H1 (cell line): ENCODE results near the gene ZNF775. TPM values are rescaled to one million over a fixed set of nuclear protein-coding genes. Genes with fewer than 3 reads are reported as not detected.

Experiments used
- CTCF ChIA-PET: fragments of 300-600 bp; sonication (Branson Sonifier 250); formaldehyde crosslinking; loops from one replicate; lab custom pipeline; 2021; ENCODE audit not compliant: partially characterized antibody; lab: Charles Lee
- POLR2A ChIA-PET: fragments of 300-600 bp; sonication (Branson Sonifier 250); formaldehyde crosslinking; loops from one replicate; lab custom pipeline; 2021; ENCODE audit warnings: inconsistent platforms; ENCODE audit not compliant: partially characterized antibody; lab: Charles Lee
- DNase-seq, 2 experiments: peaks; one replicate each; pipeline versions ENCODE4 v3.0.0 to v3.0.0-alpha.2; 2010 to 2022; ENCODE audit warnings: low spot score in 2 of 2, low read depth in 1 of 2, mixed read lengths in 1 of 2
- FAIRE-seq: peaks from 2 replicates; lab custom pipeline; 2011; peaks lifted over from hg19 to GRCh38; lab: Jason Lieb, UNC
- H2AFZ ChIP-seq: 2 replicates; pipeline ENCODE4 v1.8.1; 2012; ENCODE audit warnings: low read length, inconsistent platforms
- H2AK5ac ChIP-seq: 2 replicates; pipeline ENCODE4 v1.6.1; 2013; ENCODE audit warnings: low read depth, low read length
- H2BK120ac ChIP-seq: replicated peaks from 2 replicates; pipeline ENCODE3; 2013; ENCODE audit warnings: low read depth, low read length, inconsistent platforms
- H2BK12ac ChIP-seq: 2 replicates; pipeline ENCODE4 v1.6.1; 2013; ENCODE audit warnings: low read depth, low read length
- H2BK15ac ChIP-seq: 2 replicates; pipeline ENCODE4 v1.6.1; 2013; ENCODE audit warnings: low read length
- H2BK20ac ChIP-seq: 2 replicates; pipeline ENCODE4 v1.6.1; 2013; ENCODE audit warnings: low read length
- H2BK5ac ChIP-seq: 2 replicates; pipeline ENCODE4 v1.6.1; 2013; ENCODE audit warnings: low read depth, low read length
- H3K14ac ChIP-seq: 2 replicates; pipeline ENCODE4 v1.6.1; 2013; ENCODE audit warnings: inconsistent platforms; ENCODE audit not compliant: insufficient read length
- H3K18ac ChIP-seq: 2 replicates; pipeline ENCODE4 v1.6.1; 2013; ENCODE audit warnings: low read length; ENCODE audit errors: extremely low read depth
- H3K23ac ChIP-seq: 2 replicates; pipeline ENCODE4 v1.6.1; 2013; ENCODE audit warnings: inconsistent platforms; ENCODE audit not compliant: insufficient read length
- H3K23me2 ChIP-seq: 2 replicates; pipeline ENCODE4 v1.6.1; 2013; ENCODE audit warnings: low read depth, low read length
- H3K27ac ChIP-seq: 2 replicates; pipeline ENCODE4 v1.6.1; 2011; ENCODE audit warnings: low read depth, low read length, inconsistent platforms
- H3K27me3 ChIP-seq, 4 experiments: replicated peaks in 1 of 4; 1 replicate in 1 of 4; 2 replicates in 3 of 4; pipeline versions ENCODE4 v1.6.1 to v1.8.1; 2011 to 2013; ENCODE audit warnings: low read length in 3 of 4, mild to moderate bottlenecking in 3 of 4, inconsistent platforms in 2 of 4, mixed read lengths in 2 of 4, moderate library complexity in 1 of 4; ENCODE audit not compliant: control insufficient read depth in 3 of 4, insufficient read depth in 3 of 4; ENCODE audit errors: extremely low read depth in 1 of 4
- H3K36me3 ChIP-seq, 4 experiments: 2 replicates each; pipeline versions ENCODE4 v1.6.1 to v1.8.1; 2011 to 2013; ENCODE audit warnings: mild to moderate bottlenecking in 4 of 4, low read length in 3 of 4, moderate library complexity in 2 of 4, control low read depth in 1 of 4, inconsistent platforms in 1 of 4; ENCODE audit not compliant: insufficient read depth in 4 of 4, control insufficient read depth in 2 of 4
- H3K4ac ChIP-seq: replicated peaks from 2 replicates; pipeline ENCODE3; 2013; ENCODE audit warnings: low read length, low read depth, mixed read lengths, inconsistent platforms; ENCODE audit not compliant: insufficient read length
- H3K4me1 ChIP-seq, 4 experiments: replicated peaks in 1 of 4; 1 replicate in 1 of 4; 2 replicates in 3 of 4; pipeline versions ENCODE4 v1.6.1 to v1.8.1; 2011 to 2013; ENCODE audit warnings: low read length in 3 of 4, inconsistent platforms in 2 of 4, mixed read lengths in 1 of 4; ENCODE audit not compliant: insufficient read depth in 4 of 4, control insufficient read depth in 3 of 4
- H3K4me2 ChIP-seq, 2 experiments: 2 replicates each; pipeline versions ENCODE4 v1.6.1 to v1.8.1; 2011 to 2013; ENCODE audit warnings: low read depth in 2 of 2, low read length in 2 of 2, control low read depth in 1 of 2, inconsistent platforms in 1 of 2, mild to moderate bottlenecking in 1 of 2; ENCODE audit not compliant: insufficient read depth in 1 of 2
- H3K4me3 ChIP-seq, 4 experiments: fragments of 200-600, 300-600 bp in 1 of 4; sonication (generic), shearing (Covaris generic), sonication (Bioruptor Twin) in 1 of 4; 2 replicates each; pipeline versions ENCODE4 v1.5.1 to v1.8.1; 2011 to 2016; ENCODE audit warnings: low read length in 4 of 4, low read depth in 3 of 4, control low read depth in 2 of 4, inconsistent platforms in 2 of 4, mild to moderate bottlenecking in 2 of 4, mixed read lengths in 1 of 4, moderate library complexity in 1 of 4; ENCODE audit not compliant: insufficient read depth in 2 of 4; ENCODE audit errors: extremely low read depth in 1 of 4
- H3K56ac ChIP-seq: replicated peaks from 2 replicates; pipeline ENCODE3; 2013; ENCODE audit warnings: low read depth, mild to moderate bottlenecking, mixed read lengths, low read length, inconsistent platforms; ENCODE audit not compliant: insufficient read length
- H3K79me1 ChIP-seq: 2 replicates; pipeline ENCODE4 v1.6.1; 2013; ENCODE audit warnings: low read depth, low read length, control low read depth
- H3K79me2 ChIP-seq, 2 experiments: 2 replicates each; pipeline versions ENCODE4 v1.6.1 to v1.8.1; 2012 to 2013; ENCODE audit warnings: low read length in 2 of 2, mild to moderate bottlenecking in 2 of 2, inconsistent platforms in 1 of 2; ENCODE audit not compliant: insufficient read depth in 2 of 2, control insufficient read depth in 1 of 2
- H3K9ac ChIP-seq, 4 experiments: replicated peaks in 1 of 4; 1 replicate in 1 of 4; 2 replicates in 3 of 4; pipeline versions ENCODE4 v1.6.1 to v1.8.1; 2011 to 2013; ENCODE audit warnings: low read depth in 3 of 4, low read length in 3 of 4, control low read depth in 2 of 4, mild to moderate bottlenecking in 2 of 4, moderate library complexity in 2 of 4, inconsistent platforms in 1 of 4; ENCODE audit errors: extremely low read depth in 1 of 4
- H3K9me3 ChIP-seq, 2 experiments: 2 replicates each; pipeline versions ENCODE4 v1.6.1 to v1.8.1; 2012 to 2013; ENCODE audit warnings: mild to moderate bottlenecking in 2 of 2, moderate library complexity in 2 of 2, control low read depth in 1 of 2, inconsistent platforms in 1 of 2, low read depth in 1 of 2, low read length in 1 of 2, mixed read lengths in 1 of 2; ENCODE audit not compliant: insufficient read depth in 2 of 2
- H4K20me1 ChIP-seq, 2 experiments: replicated peaks in 1 of 2; 2 replicates each; pipeline versions ENCODE3 to v1.8.1; 2011 to 2013; ENCODE audit warnings: inconsistent platforms in 2 of 2, low read length in 2 of 2, mild to moderate bottlenecking in 1 of 2; ENCODE audit not compliant: insufficient read depth in 2 of 2, control insufficient read depth in 1 of 2
- H4K5ac ChIP-seq: 2 replicates; pipeline ENCODE4 v1.6.1; 2013; ENCODE audit warnings: low read length, low read depth, mixed read lengths, inconsistent platforms; ENCODE audit not compliant: insufficient read length
- H4K8ac ChIP-seq: 2 replicates; pipeline ENCODE4 v1.8.0; 2013; ENCODE audit warnings: mild to moderate bottlenecking, moderate library complexity, low read length, inconsistent platforms; ENCODE audit not compliant: insufficient read depth; ENCODE audit errors: extremely low read depth
- H4K91ac ChIP-seq: replicated peaks from 2 replicates; pipeline ENCODE3; 2013; ENCODE audit warnings: low read length, mixed read lengths, inconsistent platforms; ENCODE audit not compliant: insufficient read length
- ASH2L ChIP-seq: fragments of 200-600, 300-600 bp; sonication (generic); IDR thresholded peaks from one replicate; pipeline ENCODE4 v1.7.1; 2017; ENCODE audit warnings: low read length
- ATF2 ChIP-seq: IDR thresholded peaks from 2 replicates; pipeline ENCODE4 v1.6.1; 2012; ENCODE audit warnings: low read length, inconsistent platforms
- ATF3 ChIP-seq: IDR thresholded peaks from 2 replicates; pipeline ENCODE4 v1.6.1; 2011; ENCODE audit warnings: low read depth, mild to moderate bottlenecking, low read length; ENCODE audit not compliant: insufficient read depth
- CHD1 ChIP-seq: IDR thresholded peaks from 2 replicates; pipeline ENCODE4 v1.6.1; 2012; ENCODE audit warnings: low read depth, low read length, improper control_type of control experiment
- CREB1 ChIP-seq: IDR thresholded peaks from 2 replicates; pipeline ENCODE4 v1.6.1; 2012; ENCODE audit warnings: inconsistent platforms
- NRF1 ChIP-seq: IDR thresholded peaks from 2 replicates; pipeline ENCODE4 v1.6.1; 2011; ENCODE audit warnings: mild to moderate bottlenecking, low read depth, low read length, improper control_type of control experiment
- POU5F1 ChIP-seq: IDR thresholded peaks from 2 replicates; pipeline ENCODE4 v1.6.1; 2011; ENCODE audit warnings: low read depth, mild to moderate bottlenecking, low read length, moderate library complexity
- SAP30 ChIP-seq: fragments of 300-600 bp; sonication (generic); IDR thresholded peaks from 2 replicates; pipeline ENCODE4 v1.7.1; 2012; ENCODE audit warnings: low read length, moderate library complexity, mild to moderate bottlenecking, inconsistent platforms; ENCODE audit not compliant: insufficient read depth, insufficient replicate concordance
- TBP ChIP-seq: IDR thresholded peaks from 2 replicates; pipeline ENCODE4 v1.6.1; 2011; ENCODE audit warnings: low read depth, low read length, improper control_type of control experiment
- TEAD4 ChIP-seq: IDR thresholded peaks from 2 replicates; pipeline ENCODE4 v1.6.1; 2012; ENCODE audit warnings: low read depth, low read length, inconsistent platforms, mixed read lengths
- USF2 ChIP-seq: IDR thresholded peaks from 2 replicates; pipeline ENCODE4 v1.6.1; 2011; ENCODE audit warnings: low read length, improper control_type of control experiment
- polyA plus RNA-seq, 7 experiments: library from polyadenylated mRNA; depleted of rRNA in 3 of 7; stranded (reverse) in 5 of 7; unstranded in 2 of 7; fragments of >200 nt in 5 of 7; fragments of 200-250 nt in 2 of 7; gene quantifications; 1 replicate in 5 of 7; 2 replicates in 1 of 7; 4 replicates in 1 of 7; pipeline versions ENCODE4 v1.2.1 to v1.2.3, GENCODE V29; 2011 to 2013; ENCODE audit warnings: missing spikeins in 2 of 7, mixed read lengths in 2 of 7
- total RNA-seq: library from RNA; stranded (reverse); fragmentation: NEBNext Ultra II Directional; extraction: Animal tissue kit (Norgen Biotek cat#: 25700); gene quantifications from 2 replicates; pipeline ENCODE4 v1.2.1, GENCODE V29; 2021

ZNF775 gene
- total and polyA plus RNA-seq, 2 of the 8 experiments (the other 6 are each of a cell fraction or from before 2014, with no cell fraction given), result 13.6 to 21.5 TPM

GRCh38 chr7:150344299-150344698 lies 34.8 kb upstream of the ZNF775 start:
- peaks cover 19% of the 10 kb centered on the region for H3K23me2 ChIP-seq
- no peak overlapping the region for H4K8ac ChIP-seq
- H3K4me2 ChIP-seq, result no peak overlapping the region
- H3K36me3 ChIP-seq, result peaks cover 0 to 2% (median 0%) of the 10 kb centered on the region in 4 experiments; a peak in 2 of 8 replicates
- no peaks in the 10 kb centered on the region; the same call in 1 of the 2 replicates for H3K79me1 ChIP-seq
- peaks cover 4 to 28% (median 14%) of the 10 kb centered on the region in 4 experiments for H3K4me1 ChIP-seq
- no peak overlapping the region for H3K27ac ChIP-seq
- peaks cover 0 to 19% of the 10 kb centered on the region in 2 experiments; a peak in 2 of 4 replicates for H3K79me2 ChIP-seq
- H3K14ac ChIP-seq, result no peak overlapping the region
- no peak overlapping the region for H2BK12ac ChIP-seq
- ChIA-PET CTCF (interaction anchor here (0.6 to 5.2 kb wide), 4 partner anchors 11 to 171 kb away, joined by 3 to 41 read pairs (median 4); no protein-coding TSS in a partner anchor), POLR2A (interaction anchor here (0.6 to 2.3 kb wide), 4 partner anchors 9 to 633 kb away, joined by 4 to 6 read pairs (median 5); no protein-coding TSS in a partner anchor)
- no peak overlapping the region for H3K23ac ChIP-seq
- no peak overlapping the region for H2BK20ac ChIP-seq
- no peak overlapping the region for H3K18ac ChIP-seq
- no peak overlapping the region for H2BK5ac ChIP-seq
- H2AK5ac ChIP-seq, result no peak overlapping the region
- H3K9ac ChIP-seq, result no peak overlapping the region
- no peak overlapping the region for H3K56ac ChIP-seq
- peaks cover 0 to 11% of the 10 kb centered on the region in 2 experiments; a peak in 3 of 4 replicates for H3K9me3 ChIP-seq
- H4K91ac ChIP-seq, result no peak overlapping the region
- H2AFZ ChIP-seq, result no peak overlapping the region
- no peak overlapping the region for H2BK15ac ChIP-seq
- no peak for DNase-seq
- peaks cover 0 to 26% (median 21%) of the 10 kb centered on the region in 4 experiments; a peak in 6 of 7 replicates for H3K27me3 ChIP-seq
- H4K5ac ChIP-seq, result no peak overlapping the region
- no peak for FAIRE-seq
- no peak overlapping the region for H2BK120ac ChIP-seq
- no peak overlapping the region for H3K4ac ChIP-seq
- no peak overlapping the region for H3K4me3 ChIP-seq
- H4K20me1 ChIP-seq, result peaks cover 3 to 4% of the 10 kb centered on the region in 2 experiments
- TF ChIP-seq CHD1 (no peak), TBP (no peak), ATF2 (no peak), POU5F1 (no peak), CREB1 (no peak), SAP30 (no peak), ASH2L (no peak), ATF3 (no peak), TEAD4 (no peak), USF2 (no peak), NRF1 (no peak)
